ENCODE data around the gene SURF4.

Gene SURF4

GRCh38 chr9:133404454-133405002 is 28.7 kb upstream of the SURF4 start:
- H3K4me3 ChIP-seq (ENCODE audit: low read length) = no peak overlapping the region
- TF ChIP-seq CTCF (conservative IDR thresholded peaks at IDR 0.05; ENCODE audit: low read depth, low read length) = no peak
- DNase-seq (ENCODE audit: low read depth) = no peak

- TF ChIP-seq CTCF (conservative IDR thresholded peaks at IDR 0.05; ENCODE audit: low read depth, low read length) = peak; percentile 67
- DNase-seq (ENCODE audit: low read depth) = no peak
- no peak overlapping the region for H3K4me3 ChIP-seq (ENCODE audit: low read length)
Observed at GRCh38 chr9:133403766-133404453, 28.1 kb upstream of the SURF4 start.

GRCh38 chr9:133402689-133403088 is 26.8 kb upstream of the SURF4 start:
- no peak overlapping the region for H3K4me3 ChIP-seq (ENCODE audit: low read length)
- no peak for TF ChIP-seq CTCF (conservative IDR thresholded peaks at IDR 0.05; ENCODE audit: low read depth, low read length)
- no peak for DNase-seq (ENCODE audit: low read depth)

- H3K4me3 ChIP-seq (ENCODE audit: low read length) = no peak overlapping the region
- no peak for TF ChIP-seq CTCF (conservative IDR thresholded peaks at IDR 0.05; ENCODE audit: low read depth, low read length)
- no peak for DNase-seq (ENCODE audit: low read depth)
Observed at GRCh38 chr9:133401588-133401987, 25.7 kb upstream of the SURF4 start.

GRCh38 chr9:133400292-133400691 is 24.4 kb upstream of the SURF4 start:
- DNase-seq (ENCODE audit: low read depth) = no peak
- H3K4me3 ChIP-seq (ENCODE audit: low read length) = no peak overlapping the region
- no peak for TF ChIP-seq CTCF (conservative IDR thresholded peaks at IDR 0.05; ENCODE audit: low read depth, low read length)

GRCh38 chr9:133397895-133398294 is 22.0 kb upstream of the SURF4 start:
- no peak overlapping the region for H3K4me3 ChIP-seq (ENCODE audit: low read length)
- no peak for DNase-seq (ENCODE audit: low read depth)
- no peak for TF ChIP-seq CTCF (conservative IDR thresholded peaks at IDR 0.05; ENCODE audit: low read depth, low read length)

GRCh38 chr9:133397370-133397769 is 21.5 kb upstream of the SURF4 start:
- no peak overlapping the region for H3K4me3 ChIP-seq (ENCODE audit: low read length)
- no peak for DNase-seq (ENCODE audit: low read depth)
- TF ChIP-seq CTCF (conservative IDR thresholded peaks at IDR 0.05; ENCODE audit: low read depth, low read length) = no peak
